ENCODE results near the gene FAM221B.

DNA sequence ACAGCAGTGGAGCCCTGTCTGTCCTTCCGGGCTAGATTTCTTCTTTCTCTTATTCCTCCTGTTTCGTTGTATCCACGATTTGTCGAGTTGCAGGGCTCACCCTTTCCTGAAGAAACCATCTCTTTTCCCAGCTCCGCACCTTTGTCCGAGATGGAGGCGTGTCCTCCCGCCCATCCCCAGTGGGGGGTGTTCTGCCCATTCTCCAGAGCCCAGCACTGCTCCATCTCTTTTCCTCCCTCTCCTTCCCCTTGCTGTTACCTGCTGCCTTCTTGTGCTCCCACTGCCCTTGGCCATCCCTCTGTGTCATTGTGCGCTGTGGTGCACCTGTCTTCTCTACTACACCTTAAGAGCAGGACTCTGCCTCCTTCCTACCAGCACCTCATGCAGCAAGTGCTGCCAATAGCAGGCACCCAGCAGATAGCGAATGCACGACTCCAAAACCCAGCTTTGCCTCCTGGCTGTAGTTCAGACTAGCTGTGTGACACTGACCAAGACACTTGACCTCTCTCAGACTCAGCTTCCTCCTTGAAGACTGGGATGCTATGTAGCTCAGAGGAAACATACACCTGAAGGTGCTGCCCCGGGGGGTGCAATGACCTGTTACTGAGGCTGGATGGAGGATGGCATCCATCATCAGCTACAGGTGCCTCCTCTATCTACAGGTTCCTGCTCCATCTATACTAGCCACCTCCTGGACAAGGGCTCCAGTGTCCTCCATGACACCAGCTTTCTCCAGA is 32.8 kb upstream of the FAM221B start:
- TF ChIP-seq, protein P1, sequence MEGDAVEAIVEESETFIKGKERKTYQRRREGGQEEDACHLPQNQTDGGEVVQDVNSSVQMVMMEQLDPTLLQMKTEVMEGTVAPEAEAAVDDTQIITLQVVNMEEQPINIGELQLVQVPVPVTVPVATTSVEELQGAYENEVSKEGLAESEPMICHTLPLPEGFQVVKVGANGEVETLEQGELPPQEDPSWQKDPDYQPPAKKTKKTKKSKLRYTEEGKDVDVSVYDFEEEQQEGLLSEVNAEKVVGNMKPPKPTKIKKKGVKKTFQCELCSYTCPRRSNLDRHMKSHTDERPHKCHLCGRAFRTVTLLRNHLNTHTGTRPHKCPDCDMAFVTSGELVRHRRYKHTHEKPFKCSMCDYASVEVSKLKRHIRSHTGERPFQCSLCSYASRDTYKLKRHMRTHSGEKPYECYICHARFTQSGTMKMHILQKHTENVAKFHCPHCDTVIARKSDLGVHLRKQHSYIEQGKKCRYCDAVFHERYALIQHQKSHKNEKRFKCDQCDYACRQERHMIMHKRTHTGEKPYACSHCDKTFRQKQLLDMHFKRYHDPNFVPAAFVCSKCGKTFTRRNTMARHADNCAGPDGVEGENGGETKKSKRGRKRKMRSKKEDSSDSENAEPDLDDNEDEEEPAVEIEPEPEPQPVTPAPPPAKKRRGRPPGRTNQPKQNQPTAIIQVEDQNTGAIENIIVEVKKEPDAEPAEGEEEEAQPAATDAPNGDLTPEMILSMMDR (IDR thresholded peaks at IDR 0.05; ENCODE audit: low read length) = no peak
- TF ChIP-seq EZH2 (optimal IDR thresholded peaks at IDR 0.05; ENCODE audit: low read depth, low read length) (no peak), EZH2phosphoT487 (IDR thresholded peaks at IDR 0.05; ENCODE audit: low read length) (no peak)

All from MM.1S (cell line).